Glomerular visceral epithelial cell (primary cell): ENCODE measurements around the gene EVC2.
A peak's percentile ranks its signal among the peaks of the same experiment; 100 is the strongest.

Experiments
- DNase-seq: peaks from one replicate; pipeline ENCODE4 v3.0.0-alpha.2; 2016; ENCODE audit errors: extremely low spot score

EVC2 gene

GRCh38 chr4:5713861-5714260 lies 5.5 kb upstream of the EVC2 start:
- no peak for DNase-seq

GRCh38 chr4:5712931-5713330 lies 4.6 kb upstream of the EVC2 start:
- no peak for DNase-seq

DNA sequence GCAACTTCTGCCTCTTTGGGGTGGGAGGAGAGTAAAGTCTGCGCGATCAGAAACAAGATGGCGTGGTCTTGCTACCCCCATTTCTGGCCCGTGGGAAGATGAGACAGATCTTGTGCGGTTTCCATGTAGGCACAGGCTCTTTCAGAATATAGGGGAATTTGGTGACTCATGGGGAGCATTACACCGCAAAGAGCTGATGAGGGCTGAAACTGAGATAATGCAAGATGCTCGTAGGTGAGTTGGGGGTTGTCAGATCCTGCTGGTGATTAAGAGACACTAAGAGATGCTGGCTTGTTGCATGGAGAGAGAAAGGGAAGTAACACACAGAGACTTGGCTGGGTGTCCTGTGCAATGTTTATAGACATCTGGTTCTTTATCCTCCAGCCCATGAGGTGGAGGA lies 4.2 kb upstream of the EVC2 start:
- peak; percentile 95 for DNase-seq

DNA sequence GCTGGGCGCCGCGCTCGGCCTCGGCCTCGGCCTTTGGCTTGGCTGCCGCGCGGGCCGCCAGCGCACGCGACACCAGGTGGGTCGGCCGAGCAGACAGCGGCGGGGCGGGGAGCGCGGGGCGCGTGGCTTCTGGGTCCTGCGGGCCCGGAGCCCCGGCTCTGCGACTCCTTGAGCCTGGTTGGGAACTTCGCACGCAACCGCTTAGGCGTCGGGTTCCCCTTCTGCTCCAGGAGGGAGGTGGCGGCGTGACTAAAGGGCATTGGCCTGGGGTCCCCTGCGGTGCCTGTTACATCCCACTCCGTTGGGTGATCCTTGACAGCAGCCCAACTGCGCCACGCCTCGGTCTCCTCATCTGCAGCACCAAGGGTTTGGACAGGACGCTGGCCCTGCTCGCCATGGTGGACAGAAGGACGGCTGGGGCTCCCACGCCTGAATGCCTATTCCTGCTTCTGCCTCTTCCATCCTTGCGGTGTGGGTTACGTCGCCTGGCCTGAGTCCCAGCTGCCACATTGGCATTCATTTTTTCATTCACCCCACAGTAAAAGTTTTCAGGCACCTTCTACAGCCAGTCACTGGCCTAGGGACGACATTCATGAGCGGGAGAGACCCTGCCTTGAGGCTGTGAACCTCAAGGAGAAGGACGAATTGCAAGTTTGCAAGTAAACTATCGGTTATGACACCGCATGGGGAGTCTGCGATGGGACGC lies 3.3 kb upstream of the EVC2 start:
- DNase-seq: peak; percentile 65

- DNase-seq: peak; percentile 85
Measured at GRCh38 chr4:5710961-5711478, 2.7 kb upstream of the EVC2 start, which contains the start of gene EVC. Gene EVC, plus strand, starts transcription at chr4:5711201. Its CDS starts 180 bp downstream, at chr4:5711381.

DNA sequence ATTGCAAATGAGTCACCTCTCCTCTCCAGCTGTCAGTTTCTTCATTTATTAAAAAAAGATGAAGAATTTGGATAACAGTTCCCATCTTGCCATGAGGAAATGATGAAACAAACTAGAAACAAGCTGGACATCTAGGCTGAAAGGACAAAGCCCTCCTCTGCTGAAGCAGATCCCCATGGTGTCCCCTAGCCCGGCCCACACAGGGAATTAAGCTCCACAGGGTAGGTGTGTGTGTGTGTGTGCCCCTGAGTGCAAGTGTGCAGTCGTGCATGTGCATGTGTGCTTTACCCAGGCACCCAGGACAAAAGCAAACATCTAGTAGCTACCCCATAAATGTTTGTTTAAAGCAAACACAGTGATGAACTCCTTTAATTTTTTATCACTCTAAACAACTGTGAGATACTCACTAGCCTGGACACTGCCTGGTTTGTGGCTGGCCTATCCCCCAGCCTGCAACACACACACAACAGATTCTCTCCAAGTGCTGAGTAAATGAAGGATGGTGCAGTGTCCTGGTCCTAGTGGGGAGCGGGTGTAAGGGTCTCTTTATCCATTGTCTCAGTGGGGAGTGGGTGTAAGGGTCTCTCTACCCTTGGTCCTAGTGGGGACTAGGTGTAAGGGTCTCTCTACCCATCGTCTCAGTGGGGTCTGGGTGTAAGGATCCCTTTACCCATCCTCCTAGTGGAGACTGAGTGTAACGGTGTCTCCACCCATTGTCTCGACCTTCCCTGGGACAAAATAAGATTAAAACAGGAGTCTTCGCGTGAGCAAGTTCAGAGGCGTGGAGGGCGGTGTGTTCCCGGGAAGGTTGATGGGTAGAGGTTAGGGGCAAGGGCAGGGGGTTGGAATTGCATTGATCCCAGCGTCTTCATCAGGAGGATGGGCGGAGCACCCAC lies 2.0 kb upstream of the EVC2 start:
- no peak for DNase-seq

DNA sequence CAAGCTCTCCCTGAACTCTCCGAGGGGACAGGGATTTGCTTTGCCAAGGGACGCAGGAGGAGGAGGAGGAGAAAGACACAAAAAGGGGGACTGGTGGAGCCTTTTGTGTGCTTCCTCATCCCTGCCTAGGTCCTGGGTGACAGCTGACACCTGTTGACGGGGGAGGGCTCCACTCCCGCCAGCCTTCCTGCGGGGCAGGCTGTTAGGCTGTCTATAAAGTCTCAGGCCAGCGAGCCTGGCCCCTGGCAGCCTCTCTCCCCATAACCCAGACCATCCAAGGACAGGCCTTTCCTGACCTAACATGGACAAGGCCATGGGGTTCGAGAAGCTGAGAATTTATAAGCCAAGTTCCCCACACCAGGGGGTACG lies 832 bp upstream of the EVC2 start:
- DNase-seq: peak; percentile 40

DNA sequence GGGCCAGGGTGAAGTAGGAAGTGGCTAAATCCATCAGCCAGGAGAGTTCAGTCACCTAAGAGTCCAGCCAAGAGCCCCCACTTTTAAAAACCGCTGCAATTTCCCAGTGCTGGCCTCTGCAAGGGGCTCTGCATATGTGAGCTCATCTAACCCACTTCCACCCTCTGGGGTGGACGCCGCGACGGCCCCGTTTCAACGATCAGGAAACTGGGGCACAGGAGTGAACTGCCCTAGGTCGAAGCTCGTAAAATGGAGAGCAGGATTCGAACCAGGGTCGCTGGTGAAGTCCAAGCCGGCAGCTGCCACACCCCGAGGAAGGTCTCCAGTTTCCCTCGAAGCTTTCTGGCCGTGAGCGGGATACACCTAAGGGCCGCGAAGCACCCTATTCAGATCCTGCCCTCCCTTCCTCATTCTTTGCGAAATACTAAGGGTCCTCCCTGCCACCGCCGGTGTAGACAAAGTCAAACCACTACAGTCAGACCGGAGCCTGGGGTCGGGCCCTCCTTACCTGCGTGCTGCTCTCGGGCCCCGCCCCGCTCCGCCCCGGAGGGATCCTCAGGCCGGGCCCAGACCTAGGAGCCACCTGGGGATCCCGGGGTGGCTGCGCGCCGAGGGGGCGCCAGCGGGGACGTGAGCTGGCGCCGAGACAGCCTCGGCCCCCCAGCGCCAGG lies 446 bp downstream of the EVC2 start:
- peak; percentile 21 for DNase-seq

- DNase-seq: no peak
Measured at GRCh38 chr4:5707366-5707765, 993 bp downstream of the EVC2 start.

DNA sequence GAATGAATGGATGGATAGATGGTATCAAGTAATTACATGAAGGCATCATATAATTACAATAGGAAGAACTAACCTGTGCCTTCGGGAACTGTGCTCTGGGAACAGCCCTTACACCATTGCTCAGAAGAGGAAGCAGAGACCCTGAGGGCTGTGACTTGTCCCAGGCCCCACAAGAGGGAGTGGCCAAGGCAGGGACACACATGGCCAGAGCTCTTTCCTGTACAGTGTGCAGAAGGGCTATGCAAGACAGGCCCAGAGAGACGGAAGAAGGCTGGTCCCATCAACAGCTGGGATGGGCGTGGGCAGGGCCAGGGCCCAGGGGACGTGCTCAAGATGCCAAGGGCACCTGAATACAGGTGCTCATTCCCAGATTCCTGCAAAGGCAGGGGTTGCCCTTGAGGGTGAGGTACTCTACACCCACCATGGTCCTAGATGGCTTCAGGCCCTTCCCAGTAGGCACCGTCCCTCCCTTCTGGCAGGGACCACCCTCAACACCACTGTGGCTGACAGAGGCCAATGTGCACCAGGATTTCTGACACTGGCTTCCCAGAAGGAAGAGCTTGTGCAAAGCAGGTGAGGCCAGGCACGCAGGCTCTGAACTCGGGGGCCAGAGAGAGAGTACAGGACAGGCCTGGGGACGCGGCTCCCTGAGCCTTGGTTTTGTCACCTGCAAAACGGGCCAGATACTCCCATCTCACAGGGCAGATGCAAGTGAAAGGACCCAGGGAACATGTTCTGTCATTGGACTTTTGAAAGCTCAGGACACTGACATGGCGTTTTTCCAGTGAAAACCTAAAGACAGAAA lies 1.7 kb downstream of the EVC2 start:
- DNase-seq: no peak

GRCh38 chr4:5705647-5706320 lies 2.6 kb downstream of the EVC2 start:
- no peak for DNase-seq

- DNase-seq: no peak
Measured at GRCh38 chr4:5704276-5704675, 4.1 kb downstream of the EVC2 start.

GRCh38 chr4:5703831-5704230 lies 4.5 kb downstream of the EVC2 start:
- DNase-seq: no peak

- no peak for DNase-seq
Measured at GRCh38 chr4:5701971-5702370, 6.4 kb downstream of the EVC2 start.

GRCh38 chr4:5700459-5700858 lies 7.9 kb downstream of the EVC2 start:
- DNase-seq: no peak

- no peak for DNase-seq
Measured at GRCh38 chr4:5696341-5696740, 12.0 kb downstream of the EVC2 start.

DNA sequence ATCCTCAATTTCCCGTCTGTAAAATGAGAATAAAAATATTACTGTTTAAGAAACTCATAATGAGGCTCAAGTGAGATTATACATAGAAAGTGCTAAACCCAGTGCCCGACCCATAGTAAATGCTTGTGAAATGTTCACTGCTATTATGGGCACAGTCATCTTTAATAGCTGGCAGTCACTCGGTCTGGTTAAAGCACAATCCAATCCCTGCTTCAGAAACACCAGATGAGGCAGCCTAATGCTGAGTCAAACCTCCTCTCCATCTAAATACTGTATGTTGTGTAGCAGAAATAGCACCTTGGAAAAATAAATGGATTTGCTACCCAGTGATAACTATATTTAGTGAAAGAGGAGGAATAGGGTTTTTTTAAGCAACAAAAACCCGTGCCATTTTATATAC lies 14.5 kb downstream of the EVC2 start:
- no peak for DNase-seq

GRCh38 chr4:5691491-5692132 lies 16.7 kb downstream of the EVC2 start:
- no peak for DNase-seq

- DNase-seq: no peak
Measured at GRCh38 chr4:5689065-5689464, 19.3 kb downstream of the EVC2 start.

DNA sequence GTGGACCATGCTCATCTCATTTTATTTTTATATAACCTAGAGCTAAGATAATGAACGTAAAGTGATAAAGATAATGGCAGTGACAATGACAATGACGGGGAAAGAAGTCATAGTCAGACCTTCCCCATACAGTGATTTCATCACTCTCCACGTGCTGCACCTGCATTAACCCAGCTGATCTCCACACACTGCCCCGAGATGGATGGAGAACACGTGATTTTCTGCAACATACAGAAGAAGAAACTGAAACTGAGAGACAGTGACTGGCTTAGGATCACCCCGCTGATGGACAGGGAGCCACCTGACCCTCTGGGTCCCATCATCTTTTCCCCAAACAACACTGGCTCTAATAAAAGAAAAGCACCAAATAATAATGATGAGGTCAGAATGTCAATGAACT lies 22.0 kb downstream of the EVC2 start:
- DNase-seq: no peak
